GM19193 (cell line): ENCODE data around the gene HS6ST3.

Experiments
- POLR2A ChIP-seq: IDR thresholded peaks from 4 replicates; pipeline ENCODE4 v1.6.1; 2011; ENCODE audit not compliant: insufficient read depth, insufficient read length; ENCODE audit errors: extremely low read depth

The HS6ST3 gene

GRCh38 chr13:96769874-96770273 lies 680.0 kb downstream of the HS6ST3 start:
- no peak for TF ChIP-seq POLR2A

GRCh38 chr13:96771486-96772367 lies 681.8 kb downstream of the HS6ST3 start:
- no peak for TF ChIP-seq POLR2A

GRCh38 chr13:96772426-96772825 lies 682.5 kb downstream of the HS6ST3 start:
- TF ChIP-seq POLR2A, result no peak

GRCh38 chr13:96779691-96780090 lies 689.8 kb downstream of the HS6ST3 start:
- no peak for TF ChIP-seq POLR2A

GRCh38 chr13:96780105-96780504 lies 690.2 kb downstream of the HS6ST3 start:
- TF ChIP-seq POLR2A, result no peak

- no peak for TF ChIP-seq POLR2A
Observed at GRCh38 chr13:96781141-96781540, 691.2 kb downstream of the HS6ST3 start.

GRCh38 chr13:96782186-96782585 lies 692.3 kb downstream of the HS6ST3 start:
- TF ChIP-seq POLR2A, result no peak

- no peak for TF ChIP-seq POLR2A
Observed at GRCh38 chr13:96783057-96783456, 693.1 kb downstream of the HS6ST3 start.

GRCh38 chr13:96783511-96783910 lies 693.6 kb downstream of the HS6ST3 start:
- TF ChIP-seq POLR2A, result no peak

- no peak for TF ChIP-seq POLR2A
Observed at GRCh38 chr13:96785986-96786385, 696.1 kb downstream of the HS6ST3 start.

GRCh38 chr13:96792188-96792587 lies 702.3 kb downstream of the HS6ST3 start:
- no peak for TF ChIP-seq POLR2A

- no peak for TF ChIP-seq POLR2A
Observed at GRCh38 chr13:96792736-96793403, 703.0 kb downstream of the HS6ST3 start.

- TF ChIP-seq POLR2A, result no peak
Observed at GRCh38 chr13:96793404-96793755, 703.5 kb downstream of the HS6ST3 start.

- TF ChIP-seq POLR2A, result no peak
Observed at GRCh38 chr13:96794669-96795068, 704.8 kb downstream of the HS6ST3 start.

- TF ChIP-seq POLR2A, result no peak
Observed at GRCh38 chr13:96795670-96796069, 705.8 kb downstream of the HS6ST3 start.

GRCh38 chr13:96796091-96796633 lies 706.3 kb downstream of the HS6ST3 start:
- no peak for TF ChIP-seq POLR2A
